ENCODE data around the gene ARFGEF2.

DNA sequence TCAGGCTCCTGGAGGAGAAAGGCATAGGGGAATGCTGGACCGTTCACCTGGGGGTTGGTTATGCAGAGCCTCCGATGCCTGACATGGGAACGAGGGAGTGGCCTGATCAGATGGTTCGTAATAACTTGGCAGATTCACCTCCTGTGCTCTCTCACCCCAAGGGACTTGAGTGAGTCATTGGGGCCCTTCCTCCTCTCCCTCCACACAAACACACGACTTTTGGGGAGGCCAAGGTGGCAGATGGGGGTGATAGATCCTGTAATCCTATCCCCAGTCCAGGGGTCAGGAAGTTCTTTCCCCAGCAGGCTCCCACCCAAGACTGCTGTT lies 45.6 kb upstream of the ARFGEF2 start:
- TF ChIP-seq, protein P1, sequence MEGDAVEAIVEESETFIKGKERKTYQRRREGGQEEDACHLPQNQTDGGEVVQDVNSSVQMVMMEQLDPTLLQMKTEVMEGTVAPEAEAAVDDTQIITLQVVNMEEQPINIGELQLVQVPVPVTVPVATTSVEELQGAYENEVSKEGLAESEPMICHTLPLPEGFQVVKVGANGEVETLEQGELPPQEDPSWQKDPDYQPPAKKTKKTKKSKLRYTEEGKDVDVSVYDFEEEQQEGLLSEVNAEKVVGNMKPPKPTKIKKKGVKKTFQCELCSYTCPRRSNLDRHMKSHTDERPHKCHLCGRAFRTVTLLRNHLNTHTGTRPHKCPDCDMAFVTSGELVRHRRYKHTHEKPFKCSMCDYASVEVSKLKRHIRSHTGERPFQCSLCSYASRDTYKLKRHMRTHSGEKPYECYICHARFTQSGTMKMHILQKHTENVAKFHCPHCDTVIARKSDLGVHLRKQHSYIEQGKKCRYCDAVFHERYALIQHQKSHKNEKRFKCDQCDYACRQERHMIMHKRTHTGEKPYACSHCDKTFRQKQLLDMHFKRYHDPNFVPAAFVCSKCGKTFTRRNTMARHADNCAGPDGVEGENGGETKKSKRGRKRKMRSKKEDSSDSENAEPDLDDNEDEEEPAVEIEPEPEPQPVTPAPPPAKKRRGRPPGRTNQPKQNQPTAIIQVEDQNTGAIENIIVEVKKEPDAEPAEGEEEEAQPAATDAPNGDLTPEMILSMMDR (IDR thresholded peaks at IDR 0.05): no peak
- no peak for TF ChIP-seq POLR2A (IDR thresholded peaks at IDR 0.05)
- TF ChIP-seq POLR2AphosphoS5 (IDR thresholded peaks at IDR 0.05): no peak
- no peak for TF ChIP-seq EP300 (IDR thresholded peaks at IDR 0.05)

Data from stomach (tissue), 4 donors.